GM19035 (cell line): ENCODE data around the gene SYT10.
"Not testable (repeated sequence)": the region's sequence is repeated elsewhere in the genome, so short reads cannot be mapped to it uniquely, and the experiment has no call there.

Source experiments
- ATAC-seq: cut with Tn5 transposase; IDR thresholded peaks from one replicate; pipeline ENCODE4 v1.9.1; 2021; ENCODE audit not compliant: unreplicated experiment

The SYT10 gene

GRCh38 chr12:33439587-33440011, at the start of gene SYT10:
Gene SYT10 (minus strand): TSS chr12:33439819. CDS start chr12:33439522, 297 bp downstream.
- no peak for ATAC-seq

GRCh38 chr12:33488036-33488435, 48.4 kb upstream of the SYT10 start:
- no peak for ATAC-seq

GRCh38 chr12:33486058-33486457, 46.4 kb upstream of the SYT10 start:
- no peak for ATAC-seq

- ATAC-seq = no peak
Measured at GRCh38 chr12:33484161-33484560, 44.5 kb upstream of the SYT10 start.

GRCh38 chr12:33480366-33480765, 40.7 kb upstream of the SYT10 start:
- ATAC-seq = no peak

- no peak for ATAC-seq
Measured at GRCh38 chr12:33476058-33476457, 36.4 kb upstream of the SYT10 start.

- ATAC-seq = no peak
Measured at GRCh38 chr12:33472299-33472698, 32.7 kb upstream of the SYT10 start.

- no peak for ATAC-seq
Measured at GRCh38 chr12:33455096-33455495, 15.5 kb upstream of the SYT10 start.

GRCh38 chr12:33450480-33450879, 10.9 kb upstream of the SYT10 start:
- no peak for ATAC-seq

GRCh38 chr12:33440477-33440876, 858 bp upstream of the SYT10 start:
- no peak for ATAC-seq

GRCh38 chr12:33438851-33439586, 600 bp downstream of the SYT10 start:
- ATAC-seq = no peak

GRCh38 chr12:33438025-33438772, 1.4 kb downstream of the SYT10 start:
- no peak for ATAC-seq

GRCh38 chr12:33437598-33437997, 2.0 kb downstream of the SYT10 start:
- no peak for ATAC-seq

- ATAC-seq = no peak
Measured at GRCh38 chr12:33432992-33433391, 6.6 kb downstream of the SYT10 start.

GRCh38 chr12:33431648-33432047, 8.0 kb downstream of the SYT10 start:
- ATAC-seq = no peak

GRCh38 chr12:33429468-33429867, 10.2 kb downstream of the SYT10 start:
- no peak for ATAC-seq

- ATAC-seq = peak; percentile 93
Measured at GRCh38 chr12:33427071-33427470, 12.5 kb downstream of the SYT10 start.

- no peak for ATAC-seq
Measured at GRCh38 chr12:33423706-33424105, 15.9 kb downstream of the SYT10 start.

GRCh38 chr12:33412410-33412809, 27.2 kb downstream of the SYT10 start:
- not testable (repeated sequence) for ATAC-seq

GRCh38 chr12:33383503-33383902, 56.1 kb downstream of the SYT10 start:
- no peak for ATAC-seq

GRCh38 chr12:33376153-33376552, 63.5 kb downstream of the SYT10 start:
- no peak for ATAC-seq

GRCh38 chr12:33370318-33370717, 69.3 kb downstream of the SYT10 start:
- no peak for ATAC-seq
